ENCODE measurements around the gene SMAD6. TPM values are rescaled to one million over a fixed set of nuclear protein-coding genes. Genes with fewer than 3 reads are reported as not detected.

SMAD6 gene
- total RNA-seq, 2 donors from 2014 or later, result 9.4 to 22.0 TPM

- H3K9ac ChIP-seq (ENCODE audit: low read depth in 2 of 2, low read length in 2 of 2), result no peak overlapping the region
- no peak overlapping the region for H3K27ac ChIP-seq
- H3K36me3 ChIP-seq, result no peaks in the 10 kb centered on the region
- H3K27me3 ChIP-seq, result no peaks in the 10 kb centered on the region
- no peaks in the 10 kb centered on the region for H3K9me3 ChIP-seq
- H3K4me1 ChIP-seq, result no peaks in the 10 kb centered on the region
- TF ChIP-seq, protein P1, sequence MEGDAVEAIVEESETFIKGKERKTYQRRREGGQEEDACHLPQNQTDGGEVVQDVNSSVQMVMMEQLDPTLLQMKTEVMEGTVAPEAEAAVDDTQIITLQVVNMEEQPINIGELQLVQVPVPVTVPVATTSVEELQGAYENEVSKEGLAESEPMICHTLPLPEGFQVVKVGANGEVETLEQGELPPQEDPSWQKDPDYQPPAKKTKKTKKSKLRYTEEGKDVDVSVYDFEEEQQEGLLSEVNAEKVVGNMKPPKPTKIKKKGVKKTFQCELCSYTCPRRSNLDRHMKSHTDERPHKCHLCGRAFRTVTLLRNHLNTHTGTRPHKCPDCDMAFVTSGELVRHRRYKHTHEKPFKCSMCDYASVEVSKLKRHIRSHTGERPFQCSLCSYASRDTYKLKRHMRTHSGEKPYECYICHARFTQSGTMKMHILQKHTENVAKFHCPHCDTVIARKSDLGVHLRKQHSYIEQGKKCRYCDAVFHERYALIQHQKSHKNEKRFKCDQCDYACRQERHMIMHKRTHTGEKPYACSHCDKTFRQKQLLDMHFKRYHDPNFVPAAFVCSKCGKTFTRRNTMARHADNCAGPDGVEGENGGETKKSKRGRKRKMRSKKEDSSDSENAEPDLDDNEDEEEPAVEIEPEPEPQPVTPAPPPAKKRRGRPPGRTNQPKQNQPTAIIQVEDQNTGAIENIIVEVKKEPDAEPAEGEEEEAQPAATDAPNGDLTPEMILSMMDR (IDR thresholded peaks at IDR 0.05), result no peak
- no peak overlapping the region for H3K4me3 ChIP-seq
- no peak for DNase-seq
- intact Hi-C loops (cut with DNase I), result no loop called here
These were observed 118.6 kb downstream of the SMAD6 start for GRCh38 chr15:66820481-66821176.

GRCh38 chr15:66821307-66821706 is 119.3 kb downstream of the SMAD6 start:
- H3K9me3 ChIP-seq, result no peaks in the 10 kb centered on the region
- H3K4me3 ChIP-seq, result no peak overlapping the region
- no peaks in the 10 kb centered on the region for H3K4me1 ChIP-seq
- H3K9ac ChIP-seq (ENCODE audit: low read depth in 2 of 2, low read length in 2 of 2), result no peak overlapping the region
- intact Hi-C loops (cut with DNase I), result no loop called here
- H3K27ac ChIP-seq, result no peak overlapping the region
- TF ChIP-seq, protein P1 (IDR thresholded peaks at IDR 0.05), result no peak
- no peaks in the 10 kb centered on the region for H3K36me3 ChIP-seq
- DNase-seq, result no peak
- no peaks in the 10 kb centered on the region for H3K27me3 ChIP-seq

GRCh38 chr15:66822114-66822513 is 120.1 kb downstream of the SMAD6 start:
- Histone ChIP-seq H3K9ac (ENCODE audit: low read depth in 2 of 2, low read length in 2 of 2) (no peak overlapping the region), H3K9me3 (no peaks in the 10 kb centered on the region), H3K4me1 (no peaks in the 10 kb centered on the region), H3K27ac (no peak overlapping the region), H3K4me3 (no peak overlapping the region), H3K27me3 (no peaks in the 10 kb centered on the region), H3K36me3 (no peaks in the 10 kb centered on the region)
- intact Hi-C loops (cut with DNase I), result no loop called here
- DNase-seq, result no peak
- TF ChIP-seq, protein P1 (IDR thresholded peaks at IDR 0.05), result no peak

GRCh38 chr15:66822576-66822975 is 120.5 kb downstream of the SMAD6 start:
- no peak for DNase-seq
- Histone ChIP-seq H3K27me3 (no peaks in the 10 kb centered on the region), H3K27ac (no peak overlapping the region), H3K4me1 (no peaks in the 10 kb centered on the region), H3K9ac (ENCODE audit: low read depth in 2 of 2, low read length in 2 of 2) (no peak overlapping the region), H3K9me3 (no peaks in the 10 kb centered on the region), H3K36me3 (no peaks in the 10 kb centered on the region), H3K4me3 (no peak overlapping the region)
- TF ChIP-seq, protein P1 (IDR thresholded peaks at IDR 0.05), result no peak
- intact Hi-C loops (cut with DNase I), result no loop called here

DNA sequence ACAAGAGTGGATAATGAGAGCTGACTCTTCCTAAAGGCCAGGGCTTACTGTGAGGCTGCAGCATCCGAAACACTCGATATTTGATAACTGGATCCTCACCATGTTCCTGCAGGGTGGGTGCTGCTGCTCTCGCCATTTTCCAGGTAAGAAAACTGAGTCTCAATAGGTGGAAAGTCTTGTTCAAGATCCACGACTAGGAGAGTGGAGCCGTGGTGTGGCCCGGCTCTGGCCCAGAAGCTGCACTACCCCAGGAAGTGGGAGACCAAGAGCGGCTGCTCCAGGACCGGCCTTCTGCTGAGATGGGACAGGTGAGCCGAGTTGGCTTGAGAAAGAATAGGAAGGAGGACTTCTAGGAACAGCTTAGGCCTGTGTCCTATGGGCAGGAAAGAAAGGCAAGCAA is 121.6 kb downstream of the SMAD6 start:
- no peaks in the 10 kb centered on the region for H3K9me3 ChIP-seq
- H3K4me3 ChIP-seq, result no peak overlapping the region
- H3K4me1 ChIP-seq, result no peaks in the 10 kb centered on the region
- TF ChIP-seq, protein P1 (IDR thresholded peaks at IDR 0.05), result no peak
- no peak overlapping the region for H3K9ac ChIP-seq (ENCODE audit: low read depth in 2 of 2, low read length in 2 of 2)
- intact Hi-C loops (cut with DNase I), result no loop called here
- no peaks in the 10 kb centered on the region for H3K27me3 ChIP-seq
- H3K27ac ChIP-seq, result no peak overlapping the region
- H3K36me3 ChIP-seq, result no peaks in the 10 kb centered on the region
- DNase-seq, result no peak

Data from colonic mucosa (tissue), 4 donors.